HepG2 (cell line): ENCODE data around the gene LRBA. TPM values are rescaled to one million over a fixed set of nuclear protein-coding genes. Genes with fewer than 3 reads are reported as not detected.

ENCODE experiments used
- ATAC-seq: fragments of 200-7000 bp; cut with Tn5 transposase; 3 replicates; pipeline ENCODE4 v1.9.1; 2020; ENCODE audit warnings: mild to moderate bottlenecking, moderate library complexity
- BruUV-seq: library from RNA; stranded (reverse); fragments of 400-500 nt; replicated peaks from 2 replicates; lab custom pipeline; 2021; lab: Mats Ljungman, UMichigan
- CTCF ChIA-PET: fragments of 300-600 bp; formaldehyde crosslinking; extraction: SDS; loops from one replicate; lab custom pipeline; 2021; ENCODE audit warnings: low total read pairs, inconsistent platforms, low intra/inter-chr PET ratio; lab: Yijun Ruan, JAX
- POLR2A ChIA-PET: fragments of 350-600 bp; sonication (Branson Sonifier 250); formaldehyde crosslinking; loops from one replicate; lab custom pipeline; 2020; ENCODE audit warnings: antibody characterized with exemption, inconsistent platforms; lab: Yijun Ruan, JAX
- DNase-seq: peaks from one replicate; pipeline ENCODE4 v3.0.0-alpha.2; 2015; ENCODE audit warnings: low spot score
- FAIRE-seq: peaks from 3 replicates; lab custom pipeline; 2011; peaks lifted over from hg19 to GRCh38; lab: Jason Lieb, UNC
- H2AFZ ChIP-seq: one replicate; pipeline ENCODE4 v1.6.1; 2011; ENCODE audit warnings: low read length, inconsistent platforms
- H3K27ac ChIP-seq: fragments of 300-600 bp; 3 replicates; pipeline ENCODE4 v1.8.0; 2011; ENCODE audit warnings: mixed run types, mild to moderate bottlenecking, mixed read lengths, low read length, inconsistent platforms; ENCODE audit not compliant: insufficient read depth; ENCODE audit errors: extremely low read length
- H3K27me3 ChIP-seq, 2 experiments: fragments of 200-600 bp in 1 of 2; 2 replicates in 1 of 2; 3 replicates in 1 of 2; pipeline versions ENCODE4 v1.6.0 to v1.8.0; 2011; ENCODE audit warnings: low read length in 2 of 2, mild to moderate bottlenecking in 2 of 2, moderate library complexity in 2 of 2, inconsistent platforms in 1 of 2; ENCODE audit not compliant: insufficient read depth in 2 of 2, control insufficient read depth in 1 of 2
- H3K36me3 ChIP-seq, 2 experiments: fragments of 200-600 bp in 1 of 2; replicated peaks in 1 of 2; 2 replicates in 1 of 2; 3 replicates in 1 of 2; pipeline versions ENCODE4 v1.5.1 to v1.8.0; 2011; ENCODE audit warnings: low read length in 2 of 2, inconsistent platforms in 1 of 2; ENCODE audit not compliant: insufficient read depth in 2 of 2, control insufficient read depth in 1 of 2
- H3K4me1 ChIP-seq: 2 replicates; pipeline ENCODE4 v1.5.1; 2012; ENCODE audit warnings: low read length, inconsistent platforms; ENCODE audit not compliant: insufficient read depth
- H3K4me2 ChIP-seq: 2 replicates; pipeline ENCODE4 v1.6.0; 2011; ENCODE audit warnings: low read depth, low read length, inconsistent platforms
- H3K4me3 ChIP-seq, 3 experiments: fragments of 200-600 bp in 1 of 3; sonication (generic), shearing (Covaris generic) in 1 of 3; replicated peaks in 1 of 3; 2 replicates each; pipeline ENCODE4 v1.5.1; 2011 to 2016; ENCODE audit warnings: low read length in 3 of 3, inconsistent platforms in 2 of 3, low read depth in 2 of 3, mild to moderate bottlenecking in 2 of 3, control low read depth in 1 of 3, mixed read lengths in 1 of 3; ENCODE audit not compliant: insufficient read depth in 1 of 3
- H3K79me2 ChIP-seq: one replicate; pipeline ENCODE4 v1.6.1; 2011; ENCODE audit warnings: low read length, inconsistent platforms; ENCODE audit not compliant: insufficient read depth
- H3K9ac ChIP-seq: 2 replicates; pipeline ENCODE4 v1.6.0; 2011; ENCODE audit warnings: mild to moderate bottlenecking, low read depth, low read length, inconsistent platforms; ENCODE audit not compliant: insufficient read depth
- H3K9me3 ChIP-seq: 2 replicates; pipeline ENCODE4 v1.5.1; 2012; ENCODE audit warnings: mild to moderate bottlenecking, low read length
- H4K20me1 ChIP-seq: 2 replicates; pipeline ENCODE4 v1.6.0; 2011; ENCODE audit warnings: inconsistent platforms, mild to moderate bottlenecking, low read length, moderate library complexity; ENCODE audit not compliant: insufficient read depth
- FOXM1 ChIP-seq: sonication (generic); formaldehyde crosslinking; IDR thresholded peaks from 2 replicates; pipeline ENCODE4 v1.5.0; 2020; ENCODE audit warnings: missing genetic modification reagents
- MBNL3 ChIP-seq: fragments of 250-450 bp; sonication (Bioruptor Pico); conservative IDR thresholded peaks from 2 replicates; pipeline ENCODE4 v1.8.0; 2022; ENCODE audit warnings: mild to moderate bottlenecking, inconsistent platforms
- MEIS2 ChIP-seq: sonication (generic); formaldehyde crosslinking; IDR thresholded peaks from 2 replicates; pipeline ENCODE4 v1.9.0; 2021; ENCODE audit warnings: mild to moderate bottlenecking, missing genetic modification reagents
- NR2F6 ChIP-seq, 2 experiments: IDR thresholded peaks; 2 replicates each; pipeline ENCODE4 v1.6.1; 2016; ENCODE audit warnings: antibody characterized with exemption in 1 of 2, mild to moderate bottlenecking in 1 of 2
- PATZ1 ChIP-seq: sonication (generic); formaldehyde crosslinking; IDR thresholded peaks from 2 replicates; pipeline ENCODE4 v1.4.0; 2020; ENCODE audit warnings: missing genetic modification reagents
- SIN3B ChIP-seq: fragments of 150-350 bp; IDR thresholded peaks from 2 replicates; pipeline ENCODE4 v1.6.1; 2014; ENCODE audit warnings: low read length
- SKIL ChIP-seq: sonication (generic); formaldehyde crosslinking; IDR thresholded peaks from 2 replicates; pipeline ENCODE4 v1.8.0; 2022; ENCODE audit warnings: missing genetic modification reagents, mild to moderate bottlenecking, moderate library complexity, borderline replicate concordance
- TRIM22 ChIP-seq: fragments of 450-650 bp; IDR thresholded peaks from 2 replicates; pipeline ENCODE4 v1.6.1; 2017
- USF2 ChIP-seq, 2 experiments: sonication (generic) in 1 of 2; formaldehyde crosslinking in 1 of 2; IDR thresholded peaks; 2 replicates each; pipeline versions ENCODE4 v1.5.1 to v1.6.1; 2011 to 2020; ENCODE audit warnings: borderline replicate concordance in 1 of 2, low read depth in 1 of 2, low read length in 1 of 2, mild to moderate bottlenecking in 1 of 2, missing genetic modification reagents in 1 of 2, moderate library complexity in 1 of 2
- ZBTB3 ChIP-seq: sonication (generic); formaldehyde crosslinking; IDR thresholded peaks from 2 replicates; pipeline ENCODE4 v1.4.0; 2020; ENCODE audit warnings: low read depth, mild to moderate bottlenecking, moderate library complexity, missing genetic modification reagents, borderline replicate concordance
- ZNF616 ChIP-seq: sonication (generic); formaldehyde crosslinking; IDR thresholded peaks from 2 replicates; pipeline ENCODE4 v1.5.0; 2020; ENCODE audit warnings: low read depth, mild to moderate bottlenecking, missing genetic modification reagents
- ZNF644 ChIP-seq: IDR thresholded peaks from 2 replicates; pipeline ENCODE4 v1.6.1; 2016; ENCODE audit warnings: low read depth
- WGBS: methylation state at CpG from one replicate; pipeline ENCODE4 v1.1.6; 2017; ENCODE audit warnings: low lambda C conversion rate; 5-methylcytosine and 5-hydroxymethylcytosine counted together
- in situ Hi-C: cut with HindIII; loops from 2 replicates; pipeline ENCODE4 v1.10.0; 2017; ENCODE audit warnings: low pct_unique_long_range_greater_than_20kb; ENCODE audit not compliant: extremely low pct_ligation_motif_present
- intact Hi-C: fragments of 100-400 bp; cut with micrococcal nuclease; formaldehyde crosslinking; loops from one replicate; pipeline ENCODE4 v1.10.0; 2022; ENCODE audit not compliant: unreplicated experiment
- polyA plus RNA-seq, 8 experiments: library from polyadenylated mRNA; depleted of rRNA in 3 of 8; stranded (reverse) in 7 of 8; unstranded in 1 of 8; fragments of >200 nt; fragmentation: Illumina TruSeq in 4 of 8; extraction: Trizol in 4 of 8; gene quantifications; 2 replicates each; pipeline versions ENCODE4 v1.2.1 to v1.2.3, GENCODE V29; 2011 to 2016; ENCODE audit warnings: low read depth in 4 of 8, missing spikeins in 1 of 8, mixed read lengths in 1 of 8; ENCODE audit not compliant: insufficient read depth in 1 of 8
- total RNA-seq, 5 experiments: library from RNA; depleted of rRNA; stranded (reverse); fragments of >200 nt; fragmentation: Illumina TruSeq; extraction: Trizol; gene quantifications; 2 replicates each; pipeline ENCODE4 v1.2.3, GENCODE V29; 2016; ENCODE audit warnings: low read depth in 1 of 5

LRBA gene
- total and polyA plus RNA-seq, 2 of the 13 experiments (the other 11 are each of a cell fraction or from before 2014, with no cell fraction given) = 21.0 to 37.2 TPM

- Histone ChIP-seq H2AFZ (no peak overlapping the region), H3K4me1 (peaks cover 12% of the 10 kb centered on the region), H3K79me2 (no peaks in the 10 kb centered on the region), H3K4me2 (no peak overlapping the region), H4K20me1 (no peaks in the 10 kb centered on the region), H3K27ac (no peak overlapping the region), H3K36me3 (no peaks in the 10 kb centered on the region), H3K4me3 (no peak overlapping the region), H3K27me3 (no peaks in the 10 kb centered on the region), H3K9ac (no peak overlapping the region), H3K9me3 (no peaks in the 10 kb centered on the region)
- ChIA-PET POLR2A (no interaction called here), CTCF (no interaction called here)
- BruUV-seq = no TSS peak
- TF ChIP-seq FOXM1 (CRISPR knock-in tag) (no peak), SIN3B (no peak), ZBTB3 (CRISPR knock-in tag) (no peak), PATZ1 (CRISPR knock-in tag) (no peak), NR2F6 (IDR thresholded peaks at IDR 0.05) (no peak), NR2F6 (CRISPR knock-in tag; IDR thresholded peaks at IDR 0.05) (no peak), ZNF644 (no peak), MBNL3 (CRISPR knock-in tag) (no peak), ZNF616 (CRISPR knock-in tag) (no peak), TRIM22 (no peak), USF2 (IDR thresholded peaks at IDR 0.05; ENCODE audit: low read depth, low read length) (no peak), USF2 (CRISPR knock-in tag; IDR thresholded peaks at IDR 0.05; ENCODE audit: borderline replicate concordance) (no peak), SKIL (CRISPR knock-in tag) (no peak), MEIS2 (CRISPR knock-in tag) (no peak)
- ATAC-seq (no peak), DNase-seq (no peak), FAIRE-seq (no peak)
- WGBS = 57% methylated on average over 1 of the region's 1 CpG
- in situ Hi-C loops = no loop called here
- intact Hi-C loops = no loop called here
These were observed 246.6 kb downstream of the LRBA start for GRCh38 chr4:150768497-150768896.
